Measurements from ENCODE around the gene JAG2. TPM values are rescaled to one million over a fixed set of nuclear protein-coding genes. Genes with fewer than 3 reads are reported as not detected.

Gene JAG2
- total RNA-seq, 4 donors from 2014 or later: 20.7 to 29.4 (median 23.3) TPM

GRCh38 chr14:105143451-105144025 lies 25.0 kb downstream of the JAG2 start:
- H3K4me3 ChIP-seq: no peak overlapping the region
- no peak for DNase-seq
- H3K4me1 ChIP-seq: peaks cover 0 to 2% (median 0%) of the 10 kb centered on the region in 3 donors
- H3K27ac ChIP-seq: no peak overlapping the region
- WGBS, 2 donors: 94 to 100% methylated on average over 4 to 7 of the region's 27 CpGs
- no peaks in the 10 kb centered on the region for H3K27me3 ChIP-seq
- TF ChIP-seq, protein P1, sequence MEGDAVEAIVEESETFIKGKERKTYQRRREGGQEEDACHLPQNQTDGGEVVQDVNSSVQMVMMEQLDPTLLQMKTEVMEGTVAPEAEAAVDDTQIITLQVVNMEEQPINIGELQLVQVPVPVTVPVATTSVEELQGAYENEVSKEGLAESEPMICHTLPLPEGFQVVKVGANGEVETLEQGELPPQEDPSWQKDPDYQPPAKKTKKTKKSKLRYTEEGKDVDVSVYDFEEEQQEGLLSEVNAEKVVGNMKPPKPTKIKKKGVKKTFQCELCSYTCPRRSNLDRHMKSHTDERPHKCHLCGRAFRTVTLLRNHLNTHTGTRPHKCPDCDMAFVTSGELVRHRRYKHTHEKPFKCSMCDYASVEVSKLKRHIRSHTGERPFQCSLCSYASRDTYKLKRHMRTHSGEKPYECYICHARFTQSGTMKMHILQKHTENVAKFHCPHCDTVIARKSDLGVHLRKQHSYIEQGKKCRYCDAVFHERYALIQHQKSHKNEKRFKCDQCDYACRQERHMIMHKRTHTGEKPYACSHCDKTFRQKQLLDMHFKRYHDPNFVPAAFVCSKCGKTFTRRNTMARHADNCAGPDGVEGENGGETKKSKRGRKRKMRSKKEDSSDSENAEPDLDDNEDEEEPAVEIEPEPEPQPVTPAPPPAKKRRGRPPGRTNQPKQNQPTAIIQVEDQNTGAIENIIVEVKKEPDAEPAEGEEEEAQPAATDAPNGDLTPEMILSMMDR (IDR thresholded peaks at IDR 0.05): no peak
- no peak for TF ChIP-seq POLR2A (IDR thresholded peaks at IDR 0.05)
- H3K9me3 ChIP-seq: peaks cover 0 to 19% (median 11%) of the 10 kb centered on the region in 3 donors
- peaks cover 0 to 75% (median 0%) of the 10 kb centered on the region in 3 donors for H3K36me3 ChIP-seq
- intact Hi-C loops (cut with DNase I): no loop called here

DNA sequence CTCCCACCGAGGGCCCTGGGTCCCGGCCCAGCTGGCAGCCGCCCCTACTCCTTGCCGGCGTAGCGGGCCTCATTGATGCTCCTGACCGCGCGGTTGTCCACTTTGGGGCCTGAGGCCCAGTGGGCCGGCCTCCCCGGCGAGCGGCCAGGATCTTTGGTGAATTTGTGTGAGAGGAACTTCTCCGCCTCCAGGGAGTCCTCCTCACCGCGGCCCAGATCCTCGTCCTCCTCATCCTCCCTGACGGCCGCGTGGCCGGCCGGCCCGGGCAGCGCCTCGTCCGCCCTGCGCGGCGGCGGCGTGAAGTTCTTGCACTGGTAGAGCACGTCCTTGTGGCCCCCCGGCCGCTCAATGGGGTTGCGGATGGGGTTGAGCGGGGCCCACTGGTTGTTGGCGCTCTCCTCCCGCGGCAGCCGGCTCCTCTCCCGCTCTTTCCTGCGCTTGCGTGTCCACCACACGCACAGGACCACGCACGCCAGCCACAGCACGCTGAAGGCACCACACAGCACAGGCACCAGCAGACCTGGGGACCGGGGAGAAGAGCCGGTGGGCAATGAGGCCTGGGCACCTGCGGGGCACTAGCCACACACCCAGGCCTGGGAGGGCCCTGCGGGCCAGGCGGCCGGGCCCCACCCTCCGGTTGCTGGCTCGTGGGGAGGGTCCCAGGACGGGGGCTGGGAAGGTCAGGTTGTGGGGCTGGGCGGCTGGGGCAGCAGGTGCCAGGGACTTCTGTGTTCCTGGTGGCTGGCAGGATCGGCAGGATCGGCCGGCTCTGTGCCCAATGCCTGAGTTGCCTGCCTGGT lies 25.7 kb downstream of the JAG2 start:
- 96 to 98% methylated on average over 10 to 14 of the region's 60 CpGs for WGBS, 2 donors
- no peak for TF ChIP-seq POLR2A (IDR thresholded peaks at IDR 0.05)
- TF ChIP-seq, protein P1 (IDR thresholded peaks at IDR 0.05): no peak

DNA sequence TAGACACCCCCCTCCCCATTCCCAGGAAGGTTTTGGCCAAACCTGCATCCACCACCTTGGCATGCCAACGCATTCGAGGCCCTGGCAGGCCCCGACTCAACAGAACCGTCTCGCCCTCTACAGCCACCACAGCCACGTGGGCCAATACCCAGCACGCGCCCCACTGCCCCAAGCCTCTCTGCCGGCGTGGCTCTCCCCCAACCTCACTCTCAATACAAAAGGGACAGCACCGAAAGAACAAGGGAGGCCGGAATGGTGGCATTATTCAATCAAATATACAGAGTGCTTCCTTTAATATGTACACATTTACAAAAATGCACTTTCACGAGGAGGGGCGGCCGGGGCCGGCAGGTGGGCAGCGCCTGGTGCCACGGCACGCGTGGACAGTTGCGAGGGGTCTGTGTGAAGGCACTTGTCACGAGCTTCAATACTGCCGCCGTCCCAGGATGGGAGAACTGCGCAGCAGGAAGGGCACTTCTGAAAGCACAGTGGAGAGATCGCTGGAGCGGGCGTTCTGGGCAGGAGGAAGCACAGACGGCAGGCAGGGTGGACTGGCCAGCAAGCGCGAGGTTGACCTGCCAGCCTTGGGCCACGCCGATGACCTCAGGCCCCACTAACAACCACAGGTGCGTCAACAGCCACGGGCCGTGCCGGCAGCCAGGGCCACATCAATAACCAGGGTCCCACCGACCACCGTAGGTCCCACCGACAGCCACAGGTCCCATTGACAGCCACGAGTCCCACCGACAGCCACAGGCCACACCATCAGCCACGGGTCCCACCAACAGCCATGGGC lies 26.9 kb downstream of the JAG2 start:
- H3K4me1 ChIP-seq: peaks cover 0 to 5% (median 0%) of the 10 kb centered on the region in 3 donors
- peaks cover 0 to 19% (median 11%) of the 10 kb centered on the region in 3 donors for H3K9me3 ChIP-seq
- TF ChIP-seq, protein P1 (IDR thresholded peaks at IDR 0.05): no peak
- no peak for TF ChIP-seq POLR2A (IDR thresholded peaks at IDR 0.05)
- H3K4me3 ChIP-seq: no peak overlapping the region
- H3K36me3 ChIP-seq: peaks cover 0 to 56% (median 0%) of the 10 kb centered on the region in 3 donors
- 83 to 92% methylated on average over 8 to 24 of the region's 43 CpGs for WGBS, 2 donors
- DNase-seq: no peak
- H3K27me3 ChIP-seq: peaks cover 0 to 6% (median 0%) of the 10 kb centered on the region in 4 donors
- no peak overlapping the region for H3K27ac ChIP-seq
- intact Hi-C loops (cut with DNase I): no loop called here

More for the DNA sequence above, 25.7 kb downstream of the JAG2 start:
- intact Hi-C loops (cut with DNase I): no loop called here
- DNase-seq: no peak
- H3K4me1 ChIP-seq: peaks cover 0 to 5% (median 0%) of the 10 kb centered on the region in 3 donors
- no peak overlapping the region for H3K4me3 ChIP-seq
- H3K27ac ChIP-seq: no peak overlapping the region
- H3K27me3 ChIP-seq: peaks cover 0 to 2% (median 0%) of the 10 kb centered on the region in 4 donors
- peaks cover 0 to 19% (median 11%) of the 10 kb centered on the region in 3 donors for H3K9me3 ChIP-seq
- peaks cover 0 to 68% (median 0%) of the 10 kb centered on the region in 3 donors for H3K36me3 ChIP-seq

DNA sequence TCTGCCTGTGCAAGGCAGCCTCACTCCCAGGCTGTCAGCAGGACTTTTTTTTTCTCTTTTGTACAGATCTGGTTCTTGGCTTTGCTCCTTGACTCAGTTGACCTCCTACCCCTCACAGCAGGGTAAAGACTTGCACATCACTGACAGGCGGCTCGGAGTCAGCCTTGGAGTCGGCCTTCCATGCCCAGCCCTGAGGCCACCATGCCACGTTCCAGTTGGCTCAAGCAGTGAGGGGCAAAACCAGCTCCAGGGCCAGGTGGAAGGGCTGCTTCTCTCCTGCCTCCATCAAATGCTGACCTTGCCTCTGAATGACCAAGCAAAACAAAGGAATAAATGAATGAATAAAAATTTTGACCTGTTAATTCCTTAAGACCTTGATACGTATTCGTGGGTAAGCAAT lies 27.6 kb downstream of the JAG2 start:
- WGBS, 2 donors: 70 to 82% methylated on average over 3 to 6 of the region's 6 CpGs
- no peak for DNase-seq
- Histone ChIP-seq H3K4me3 (no peak overlapping the region), H3K9me3 (peaks cover 0 to 19% (median 11%) of the 10 kb centered on the region in 3 donors), H3K27me3 (peaks cover 0 to 6% (median 0%) of the 10 kb centered on the region in 4 donors), H3K36me3 (peaks cover 0 to 50% (median 0%) of the 10 kb centered on the region in 3 donors), H3K27ac (no peak overlapping the region), H3K4me1 (peaks cover 0 to 5% (median 0%) of the 10 kb centered on the region in 3 donors)
- no peak for TF ChIP-seq POLR2A (IDR thresholded peaks at IDR 0.05)
- TF ChIP-seq, protein P1 (IDR thresholded peaks at IDR 0.05): no peak
- intact Hi-C loops (cut with DNase I): no loop called here

Data from esophagus squamous epithelium (tissue), 5 donors.